HFFc6 (cell line): ENCODE data around the gene ABCB1. TPM values are rescaled to one million over a fixed set of nuclear protein-coding genes. Genes with fewer than 3 reads are reported as not detected.
"Not testable (repeated sequence)": the region's sequence is repeated elsewhere in the genome, so short reads cannot be mapped to it uniquely, and the experiment has no call there.

Source experiments
- DNase-seq: peaks from one replicate; pipeline ENCODE4 v3.0.0-alpha.2; 2018
- H3K27ac Mint-ChIP-seq: 2 replicates; pipeline ENCODE4 v1.8.0; 2020; ENCODE audit warnings: mild to moderate bottlenecking, mixed read lengths
- H3K27me3 Mint-ChIP-seq: 2 replicates; pipeline ENCODE4 v1.8.0; 2021; ENCODE audit warnings: mild to moderate bottlenecking, moderate library complexity, mixed read lengths; ENCODE audit not compliant: insufficient read depth
- H3K36me3 Mint-ChIP-seq: 2 replicates; pipeline ENCODE4 v1.8.0; 2021; ENCODE audit warnings: low read depth, mixed read lengths
- H3K4me1 Mint-ChIP-seq: 2 replicates; pipeline ENCODE4 v1.8.0; 2020; ENCODE audit warnings: low read depth, mixed read lengths
- H3K4me3 Mint-ChIP-seq: 2 replicates; pipeline ENCODE4 v1.8.0; 2020; ENCODE audit warnings: mild to moderate bottlenecking, moderate library complexity, mixed read lengths
- H3K9me3 Mint-ChIP-seq: 2 replicates; pipeline ENCODE4 v1.8.0; 2020; ENCODE audit warnings: mild to moderate bottlenecking, mixed read lengths
- total RNA-seq, 6 experiments: library from RNA; stranded (reverse); fragmentation: NEBNext Ultra II Directional; extraction: Animal tissue kit (Norgen Biotek cat#: 25700); gene quantifications; 2 replicates in 1 of 6; 3 replicates in 5 of 6; pipeline ENCODE4 v1.2.3, GENCODE V29; 2021
- TF ChIP-seq, protein P1 (sequence below): fragments of 200-600 bp; sonication (generic); IDR thresholded peaks from 2 replicates; pipeline ENCODE4 v1.5.0; 2021; ENCODE audit warnings: antibody characterized with exemption, mild to moderate bottlenecking

The ABCB1 gene
- total RNA-seq, 6 experiments from 2014 or later = 4.4 to 7.4 (median 5.9) TPM

DNA sequence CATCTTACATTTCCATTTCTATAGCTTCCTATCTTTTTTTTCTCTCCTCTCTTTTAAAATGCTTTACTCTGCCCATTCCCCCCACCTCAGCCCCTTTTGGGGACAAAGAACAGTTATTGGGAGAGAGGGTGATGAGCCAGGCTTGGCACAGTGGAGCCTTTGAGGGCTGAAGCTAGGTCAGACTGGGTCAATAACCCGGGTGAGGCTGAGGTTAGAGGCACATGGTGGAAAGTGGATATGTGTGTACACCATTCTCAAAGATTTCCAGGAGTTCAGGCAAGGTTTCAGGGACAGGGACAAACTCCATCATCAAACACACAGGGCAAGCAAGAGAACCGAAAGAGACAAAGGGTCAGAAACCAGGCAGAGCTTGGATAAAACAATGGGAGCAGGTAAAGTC lies 136.7 kb downstream of the ABCB1 start:
- Mint-ChIP-seq H3K4me1 (no peaks in the 10 kb centered on the region), H3K9me3 (no peaks in the 10 kb centered on the region), H3K4me3 (no peak overlapping the region), H3K27ac (no peak overlapping the region), H3K27me3 (peaks cover 2% of the 10 kb centered on the region), H3K36me3 (no peaks in the 10 kb centered on the region; the same call in 1 of the 2 replicates)
- no peak for DNase-seq
- TF ChIP-seq, protein P1, sequence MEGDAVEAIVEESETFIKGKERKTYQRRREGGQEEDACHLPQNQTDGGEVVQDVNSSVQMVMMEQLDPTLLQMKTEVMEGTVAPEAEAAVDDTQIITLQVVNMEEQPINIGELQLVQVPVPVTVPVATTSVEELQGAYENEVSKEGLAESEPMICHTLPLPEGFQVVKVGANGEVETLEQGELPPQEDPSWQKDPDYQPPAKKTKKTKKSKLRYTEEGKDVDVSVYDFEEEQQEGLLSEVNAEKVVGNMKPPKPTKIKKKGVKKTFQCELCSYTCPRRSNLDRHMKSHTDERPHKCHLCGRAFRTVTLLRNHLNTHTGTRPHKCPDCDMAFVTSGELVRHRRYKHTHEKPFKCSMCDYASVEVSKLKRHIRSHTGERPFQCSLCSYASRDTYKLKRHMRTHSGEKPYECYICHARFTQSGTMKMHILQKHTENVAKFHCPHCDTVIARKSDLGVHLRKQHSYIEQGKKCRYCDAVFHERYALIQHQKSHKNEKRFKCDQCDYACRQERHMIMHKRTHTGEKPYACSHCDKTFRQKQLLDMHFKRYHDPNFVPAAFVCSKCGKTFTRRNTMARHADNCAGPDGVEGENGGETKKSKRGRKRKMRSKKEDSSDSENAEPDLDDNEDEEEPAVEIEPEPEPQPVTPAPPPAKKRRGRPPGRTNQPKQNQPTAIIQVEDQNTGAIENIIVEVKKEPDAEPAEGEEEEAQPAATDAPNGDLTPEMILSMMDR = no peak

DNA sequence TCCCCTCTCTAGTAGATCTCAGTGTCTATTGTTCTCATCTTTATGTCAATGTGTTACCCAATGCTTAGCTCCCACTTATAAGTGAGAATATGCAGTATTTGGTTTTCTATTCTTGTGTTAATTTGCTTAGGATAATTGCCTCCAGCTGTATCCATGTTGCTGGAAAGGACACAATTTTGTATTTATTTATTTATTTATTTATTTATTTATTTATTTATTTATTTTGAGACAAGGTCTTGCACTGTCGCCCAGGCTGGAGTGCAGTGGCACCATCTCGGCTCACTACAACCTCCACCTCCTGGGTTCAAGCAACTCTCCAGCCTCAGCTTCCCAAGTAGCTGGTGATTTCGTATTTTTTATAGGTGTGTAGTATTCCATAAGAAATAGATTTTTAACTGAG lies 140.2 kb downstream of the ABCB1 start:
- not testable (repeated sequence) for H3K27me3 Mint-ChIP-seq, DNase-seq, H3K27ac Mint-ChIP-seq, H3K4me3 Mint-ChIP-seq, H3K36me3 Mint-ChIP-seq, H3K4me1 Mint-ChIP-seq, H3K9me3 Mint-ChIP-seq

DNA sequence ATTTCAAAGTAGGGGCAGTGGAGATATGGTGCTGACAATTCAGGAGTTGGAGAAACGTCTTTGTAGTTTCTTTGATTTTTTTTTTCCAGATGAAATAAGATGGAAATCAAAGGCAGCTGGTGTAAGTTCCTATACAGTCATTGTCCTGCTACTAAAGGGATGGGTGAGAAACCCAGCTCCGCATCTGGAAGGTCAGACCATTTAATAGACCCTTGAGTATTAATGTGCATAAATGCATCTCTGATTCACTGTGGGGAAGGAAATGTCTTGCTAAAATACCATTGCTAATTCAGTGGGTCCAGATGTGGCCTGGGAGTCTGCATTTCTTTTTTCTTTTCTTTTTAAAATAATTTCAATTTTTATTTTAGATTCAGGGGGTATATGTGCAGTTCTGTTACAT lies 140.7 kb downstream of the ABCB1 start:
- no peaks in the 10 kb centered on the region for H3K4me1 Mint-ChIP-seq
- H3K9me3 Mint-ChIP-seq = no peaks in the 10 kb centered on the region
- H3K27ac Mint-ChIP-seq = no peak overlapping the region
- H3K27me3 Mint-ChIP-seq = peaks cover 2% of the 10 kb centered on the region; the same call in 1 of the 2 replicates
- no peak for DNase-seq
- no peak overlapping the region for H3K4me3 Mint-ChIP-seq
- no peaks in the 10 kb centered on the region for H3K36me3 Mint-ChIP-seq
- TF ChIP-seq, protein P1 = no peak

DNA sequence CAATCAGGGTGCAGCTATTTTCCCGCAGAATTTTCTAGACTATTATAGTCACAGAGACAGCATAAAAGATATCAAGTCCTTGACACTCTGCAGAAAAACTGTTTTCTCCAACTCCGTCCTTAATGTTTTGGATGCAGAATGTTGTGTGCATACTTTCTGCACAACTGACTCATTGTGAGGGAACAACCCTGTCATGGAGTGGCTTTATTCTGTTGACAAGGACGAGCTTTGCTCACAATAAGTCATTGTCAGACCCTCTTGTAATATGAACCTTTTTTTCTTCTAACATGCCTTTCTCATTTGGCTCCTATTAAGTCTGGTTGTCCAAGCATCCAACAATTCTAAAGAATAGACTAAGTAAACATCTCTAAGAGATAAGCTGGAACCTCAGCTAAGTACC lies 142.5 kb downstream of the ABCB1 start:
- no peaks in the 10 kb centered on the region for H3K36me3 Mint-ChIP-seq
- H3K9me3 Mint-ChIP-seq = no peaks in the 10 kb centered on the region
- H3K27ac Mint-ChIP-seq = no peak overlapping the region
- peaks cover 2% of the 10 kb centered on the region; the same call in 1 of the 2 replicates for H3K27me3 Mint-ChIP-seq
- DNase-seq = no peak
- no peaks in the 10 kb centered on the region for H3K4me1 Mint-ChIP-seq
- H3K4me3 Mint-ChIP-seq = no peak overlapping the region
- TF ChIP-seq, protein P1 = no peak

DNA sequence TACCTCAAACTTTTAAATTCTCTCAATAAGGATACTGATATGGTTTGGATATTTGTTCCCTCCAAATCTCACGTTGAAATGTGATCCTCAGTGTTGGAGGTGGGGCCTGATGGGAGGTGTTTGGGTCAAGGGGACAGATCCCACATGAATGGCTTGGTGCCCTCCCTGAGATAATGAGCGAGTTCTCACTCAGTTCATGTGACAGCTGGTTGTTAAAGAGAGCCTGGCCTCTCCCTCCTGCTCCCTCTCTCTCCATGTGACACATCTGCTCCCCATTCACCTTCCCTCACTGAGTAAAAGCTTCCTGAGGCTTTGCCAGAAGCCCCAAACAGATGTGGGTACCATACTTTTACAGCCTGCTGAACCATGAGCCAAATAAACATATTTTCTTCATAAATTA lies 144.4 kb downstream of the ABCB1 start:
- no peaks in the 10 kb centered on the region for H3K36me3 Mint-ChIP-seq
- no peaks in the 10 kb centered on the region for H3K9me3 Mint-ChIP-seq
- TF ChIP-seq, protein P1 = no peak
- no peak for DNase-seq
- H3K27me3 Mint-ChIP-seq = peaks cover 2% of the 10 kb centered on the region; the same call in 1 of the 2 replicates
- no peaks in the 10 kb centered on the region for H3K4me1 Mint-ChIP-seq
- H3K4me3 Mint-ChIP-seq = no peak overlapping the region
- H3K27ac Mint-ChIP-seq = no peak overlapping the region

Other genes with a start within 250 kb of the ABCB1 start
- under 1 TPM in 1 of 6 experiments, not detected in 5; 0.06 TPM for gene ABCB4, start 125.2 kb downstream of the ABCB1 start, total RNA-seq
- gene RUNDC3B, start 27.5 kb upstream of the ABCB1 start, total RNA-seq = 1 to 10 TPM in 1 of 6 experiments, under 1 TPM in 5; 0.41 to 1.1 (median 0.45) TPM